ENCODE data around the gene ZNF474.

GRCh38 chr5:122187426-122187825 lies 58.1 kb downstream of the ZNF474 start:
- TF ChIP-seq CTCF (IDR thresholded peaks at IDR 0.05) (no peak), EZH2 (IDR thresholded peaks at IDR 0.05; ENCODE audit: borderline replicate concordance, insufficient read depth, low read depth, low read length, poor library complexity, severe bottlenecking) (no peak)

Data from B cell (primary cell).